GM12874 (cell line): ENCODE measurements around the gene FHIT.

Source experiments
- CTCF ChIP-seq: IDR thresholded peaks from 2 replicates; pipeline ENCODE4 v1.5.1; 2011; ENCODE audit warnings: low read depth, mild to moderate bottlenecking, control low read depth, low read length, moderate library complexity; ENCODE audit not compliant: insufficient read depth

FHIT gene

GRCh38 chr3:61139686-61140085 is 111.6 kb downstream of the FHIT start:
- no peak for TF ChIP-seq CTCF

- TF ChIP-seq CTCF = no peak
These were observed 112.9 kb downstream of the FHIT start for GRCh38 chr3:61138401-61138800.

- no peak for TF ChIP-seq CTCF
These were observed 115.1 kb downstream of the FHIT start for GRCh38 chr3:61136191-61136590.

- TF ChIP-seq CTCF = no peak
These were observed 116.7 kb downstream of the FHIT start for GRCh38 chr3:61134532-61134931.

GRCh38 chr3:61132062-61132461 is 119.2 kb downstream of the FHIT start:
- no peak for TF ChIP-seq CTCF

- TF ChIP-seq CTCF = no peak
These were observed 132.4 kb downstream of the FHIT start for GRCh38 chr3:61118830-61119229.

GRCh38 chr3:61117045-61117898 is 134.0 kb downstream of the FHIT start:
- no peak for TF ChIP-seq CTCF
